IMR-90 (cell line): ENCODE results near the gene MFSD2A.

Source experiments
- BHLHE40 ChIP-seq: fragments of 150-350 bp; IDR thresholded peaks from 2 replicates; pipeline ENCODE4 v1.6.1; 2016; ENCODE audit warnings: mild to moderate bottlenecking, low read depth, low read length
- CEBPB ChIP-seq: IDR thresholded peaks from 2 replicates; pipeline ENCODE4 v1.6.1; 2012; ENCODE audit warnings: low read depth, low read length, improper control_type of control experiment
- CHD1 ChIP-seq: IDR thresholded peaks from 2 replicates; pipeline ENCODE4 v1.6.1; 2012; ENCODE audit warnings: low read depth, low read length, improper control_type of control experiment
- MAFK ChIP-seq: IDR thresholded peaks from 2 replicates; pipeline ENCODE4 v1.6.1; 2012; ENCODE audit warnings: low read depth, low read length, improper control_type of control experiment
- MAZ ChIP-seq: IDR thresholded peaks from 2 replicates; pipeline ENCODE4 v1.6.1; 2012; ENCODE audit warnings: low read depth, mild to moderate bottlenecking, low read length, improper control_type of control experiment, moderate library complexity, borderline replicate concordance
- MXI1 ChIP-seq: IDR thresholded peaks from 2 replicates; pipeline ENCODE4 v1.6.1; 2012; ENCODE audit warnings: low read depth, mild to moderate bottlenecking, low read length, moderate library complexity, borderline replicate concordance
- POLR2A ChIP-seq: IDR thresholded peaks from 2 replicates; pipeline ENCODE4 v1.6.1; 2012; ENCODE audit warnings: mild to moderate bottlenecking, low read depth, low read length
- RAD21 ChIP-seq: IDR thresholded peaks from 2 replicates; pipeline ENCODE4 v1.6.1; 2012; ENCODE audit warnings: low read length, improper control_type of control experiment
- RCOR1 ChIP-seq: IDR thresholded peaks from 2 replicates; pipeline ENCODE4 v1.6.1; 2012; ENCODE audit warnings: mild to moderate bottlenecking, low read length, improper control_type of control experiment; ENCODE audit not compliant: insufficient replicate concordance
- RFX5 ChIP-seq: IDR thresholded peaks from 2 replicates; pipeline ENCODE4 v1.8.0; 2012; ENCODE audit warnings: low read depth, mild to moderate bottlenecking, low read length, moderate library complexity
- SMC3 ChIP-seq: fragments of 150-350 bp; IDR thresholded peaks from 2 replicates; pipeline ENCODE4 v1.6.1; 2016; ENCODE audit warnings: low read depth, mild to moderate bottlenecking, antibody characterized with exemption, low read length, moderate library complexity
- USF2 ChIP-seq: fragments of 150-350 bp; IDR thresholded peaks from 2 replicates; pipeline ENCODE4 v1.6.1; 2017; ENCODE audit warnings: mild to moderate bottlenecking, antibody characterized with exemption, low read length, low read depth
- TF ChIP-seq, protein P1 (sequence below): conservative IDR thresholded peaks from 2 replicates; pipeline ENCODE4 v1.5.1; 2012; ENCODE audit warnings: mild to moderate bottlenecking, low read depth, low read length, improper control_type of control experiment

GRCh38 chr1:39981945-39982344 lies 27.0 kb downstream of the MFSD2A start:
- TF ChIP-seq SMC3 (peak; percentile 13; the same call in 1 of the 2 replicates), USF2 (peak; percentile 65; the same call in 1 of the 2 replicates), RAD21 (no peak), BHLHE40 (no peak), CEBPB (no peak), POLR2A (no peak), MAFK (no peak), MXI1 (no peak), MAZ (peak; percentile 79; the same call in 1 of the 2 replicates), RFX5 (no peak), CHD1 (no peak), RCOR1 (no peak)
- TF ChIP-seq, protein P1, sequence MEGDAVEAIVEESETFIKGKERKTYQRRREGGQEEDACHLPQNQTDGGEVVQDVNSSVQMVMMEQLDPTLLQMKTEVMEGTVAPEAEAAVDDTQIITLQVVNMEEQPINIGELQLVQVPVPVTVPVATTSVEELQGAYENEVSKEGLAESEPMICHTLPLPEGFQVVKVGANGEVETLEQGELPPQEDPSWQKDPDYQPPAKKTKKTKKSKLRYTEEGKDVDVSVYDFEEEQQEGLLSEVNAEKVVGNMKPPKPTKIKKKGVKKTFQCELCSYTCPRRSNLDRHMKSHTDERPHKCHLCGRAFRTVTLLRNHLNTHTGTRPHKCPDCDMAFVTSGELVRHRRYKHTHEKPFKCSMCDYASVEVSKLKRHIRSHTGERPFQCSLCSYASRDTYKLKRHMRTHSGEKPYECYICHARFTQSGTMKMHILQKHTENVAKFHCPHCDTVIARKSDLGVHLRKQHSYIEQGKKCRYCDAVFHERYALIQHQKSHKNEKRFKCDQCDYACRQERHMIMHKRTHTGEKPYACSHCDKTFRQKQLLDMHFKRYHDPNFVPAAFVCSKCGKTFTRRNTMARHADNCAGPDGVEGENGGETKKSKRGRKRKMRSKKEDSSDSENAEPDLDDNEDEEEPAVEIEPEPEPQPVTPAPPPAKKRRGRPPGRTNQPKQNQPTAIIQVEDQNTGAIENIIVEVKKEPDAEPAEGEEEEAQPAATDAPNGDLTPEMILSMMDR = no peak
